Stimulated activated CD4-positive, alpha-beta T cell treated with anti-CD3 and anti-CD28 coated beads, Interleukin-4, amount 100 ng/mL, for 24 hours (primary cell): Measurements from ENCODE around the gene GLRA1.
"Not testable (repeated sequence)": the region's sequence is repeated elsewhere in the genome, so short reads cannot be mapped to it uniquely, and the experiment has no call there.

ENCODE experiments used
- DNase-seq: peaks from one replicate; pipeline ENCODE4 v3.0.0-alpha.2; 2020

The GLRA1 gene

DNA sequence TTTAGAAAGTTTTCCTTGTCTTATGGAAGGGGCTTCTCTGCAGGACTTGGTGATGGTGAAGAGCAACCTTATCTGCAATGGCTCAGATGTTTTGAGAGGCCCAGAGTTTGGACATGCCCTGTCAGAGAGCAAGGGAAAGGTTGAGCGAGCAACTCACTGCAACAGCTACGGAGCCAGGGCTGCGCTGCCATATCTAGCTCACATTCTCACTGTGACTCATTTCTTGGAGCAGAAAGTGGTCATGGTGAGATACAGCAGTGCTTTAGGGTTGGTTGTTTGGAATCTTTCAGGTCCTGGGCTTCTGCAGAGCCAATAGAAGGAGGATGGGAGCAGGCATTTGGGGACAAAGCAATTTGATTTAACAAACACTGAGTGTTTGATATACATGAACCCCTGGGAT, 12.3 kb downstream of the GLRA1 start:
- no peak for DNase-seq

DNA sequence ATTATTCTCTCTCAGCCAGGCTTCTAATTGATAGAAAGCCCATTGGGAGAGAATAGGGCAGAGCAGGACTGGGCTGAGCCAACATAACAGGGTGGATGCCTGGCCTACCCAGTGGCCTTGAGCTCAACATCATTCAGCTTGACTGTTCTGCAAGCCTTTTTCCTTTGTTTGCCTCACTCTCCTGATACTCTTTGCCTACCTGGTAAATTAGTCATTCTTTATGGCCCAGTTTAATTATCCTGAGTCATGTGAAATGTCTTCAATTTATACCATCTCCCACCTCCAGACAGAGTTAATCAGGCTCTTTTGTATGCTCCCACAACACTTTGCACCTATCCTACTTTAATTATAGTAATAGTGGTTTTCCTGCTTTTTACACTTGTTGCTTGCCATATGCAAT, 13.6 kb downstream of the GLRA1 start:
- DNase-seq, result no peak

DNA sequence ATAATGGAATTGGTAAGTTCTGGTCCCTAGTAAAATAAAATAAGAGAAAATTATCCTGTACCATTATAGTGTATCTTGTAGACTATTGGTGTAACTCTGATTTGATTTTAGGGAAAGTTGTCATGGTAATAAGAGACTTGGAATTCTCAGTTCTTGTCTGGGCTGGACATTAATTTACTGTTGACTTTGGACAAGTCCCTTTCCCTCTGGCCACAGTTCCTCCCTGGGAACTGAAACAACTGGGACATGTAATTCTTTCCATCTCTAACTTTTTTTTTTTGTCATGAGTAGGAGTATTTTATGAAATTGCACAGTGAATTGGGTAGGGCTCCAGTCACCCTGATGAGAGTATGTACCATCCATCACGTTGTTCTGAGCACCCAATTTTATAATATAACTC, 15.0 kb downstream of the GLRA1 start:
- no peak for DNase-seq

DNA sequence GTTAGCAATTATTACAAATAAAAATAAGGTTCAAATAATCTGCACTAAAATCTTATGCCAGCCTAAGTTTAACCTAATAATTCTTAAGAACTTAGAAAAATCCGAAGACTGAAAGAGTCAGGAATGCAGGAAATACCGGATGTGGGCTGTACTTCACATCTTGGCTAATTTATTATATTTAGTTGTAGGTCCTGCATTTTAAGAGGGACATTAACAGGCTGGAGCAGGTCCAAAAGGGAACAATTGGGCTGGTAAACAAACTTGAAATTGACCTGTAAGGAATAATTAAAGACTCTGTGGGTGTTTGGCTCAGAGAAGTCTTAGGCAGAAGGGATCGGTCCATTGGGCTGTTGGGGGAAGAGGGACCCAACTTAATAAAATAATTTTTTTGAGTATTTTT, 18.4 kb downstream of the GLRA1 start:
- no peak for DNase-seq

DNA sequence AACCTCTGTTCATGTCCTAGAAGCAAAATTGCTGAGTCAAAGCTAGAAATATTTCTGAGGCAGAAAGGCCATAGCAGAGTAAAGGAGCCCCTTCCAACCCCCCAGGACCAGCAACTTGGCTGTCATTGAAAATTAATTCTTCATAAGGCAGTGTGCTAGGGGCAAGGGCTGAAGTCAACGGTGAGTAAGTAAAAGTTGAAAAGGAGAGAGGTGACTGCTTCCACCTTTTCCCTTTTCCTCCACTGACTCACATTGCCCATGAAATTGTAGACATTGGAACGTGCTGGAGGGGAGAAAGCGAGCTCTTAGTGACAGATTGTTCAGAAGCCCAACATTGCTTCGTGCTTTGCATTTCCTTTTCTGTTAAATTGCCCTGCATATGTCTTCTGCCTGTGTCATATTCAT, 19.1 kb downstream of the GLRA1 start:
- no peak for DNase-seq

DNA sequence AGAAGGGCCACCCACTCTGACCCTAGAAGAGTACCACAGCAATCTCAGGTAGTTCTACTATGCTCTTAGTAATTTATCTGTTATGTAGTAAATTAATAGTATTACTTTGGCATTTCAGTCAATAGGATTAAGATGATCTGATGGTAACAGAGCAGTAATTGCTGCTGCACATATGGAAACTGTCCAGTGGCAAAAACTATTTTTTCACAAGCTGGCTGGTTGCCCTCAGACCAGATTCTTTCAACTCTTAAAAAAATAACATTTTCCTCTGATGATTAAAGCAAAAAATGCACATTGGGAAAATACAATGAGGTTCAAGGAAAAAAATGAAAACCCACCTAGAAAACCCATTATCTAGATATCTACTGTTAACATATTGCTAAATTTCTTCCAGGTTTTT, 19.7 kb downstream of the GLRA1 start:
- DNase-seq, result no peak

DNA sequence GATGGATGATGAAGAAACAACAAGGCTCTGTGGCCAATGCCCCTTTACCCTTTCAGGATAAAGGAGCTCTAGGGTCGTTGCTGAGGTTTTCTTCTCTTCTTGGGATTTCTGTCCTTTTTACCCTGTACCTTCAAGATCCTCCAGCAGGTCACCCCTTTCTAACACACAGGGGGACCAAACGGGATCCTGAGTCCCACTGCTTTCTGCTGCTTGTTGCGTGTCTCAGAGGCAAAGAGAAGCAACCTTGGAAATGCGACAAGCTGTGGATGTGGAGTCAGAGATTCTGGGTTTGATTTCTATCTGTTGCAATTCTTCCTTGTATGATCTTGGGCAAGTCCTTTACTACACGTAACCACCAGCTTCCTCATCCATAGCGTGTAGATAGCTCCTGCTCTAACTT, 20.5 kb downstream of the GLRA1 start:
- DNase-seq, result no peak

DNA sequence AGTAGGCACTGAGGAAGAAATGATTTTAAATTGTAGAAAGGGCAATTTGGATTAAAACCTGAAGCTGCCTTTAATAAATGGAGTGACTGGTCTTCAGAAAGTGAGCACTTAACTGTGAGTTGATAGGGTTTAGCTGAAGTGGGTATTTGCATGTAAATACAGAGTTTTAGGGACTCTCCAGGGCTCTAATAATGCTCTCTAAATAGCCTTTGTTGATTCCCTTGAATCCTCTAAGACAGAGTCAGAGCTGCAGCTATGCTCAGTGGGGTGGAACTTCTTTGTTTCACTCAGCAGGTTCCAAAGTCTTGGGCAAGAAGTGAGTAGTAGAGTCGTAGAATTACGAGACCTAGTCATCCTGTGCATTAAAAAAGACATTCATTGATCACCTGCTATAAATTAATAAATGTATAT, 21.4 kb downstream of the GLRA1 start:
- DNase-seq, result no peak

DNA sequence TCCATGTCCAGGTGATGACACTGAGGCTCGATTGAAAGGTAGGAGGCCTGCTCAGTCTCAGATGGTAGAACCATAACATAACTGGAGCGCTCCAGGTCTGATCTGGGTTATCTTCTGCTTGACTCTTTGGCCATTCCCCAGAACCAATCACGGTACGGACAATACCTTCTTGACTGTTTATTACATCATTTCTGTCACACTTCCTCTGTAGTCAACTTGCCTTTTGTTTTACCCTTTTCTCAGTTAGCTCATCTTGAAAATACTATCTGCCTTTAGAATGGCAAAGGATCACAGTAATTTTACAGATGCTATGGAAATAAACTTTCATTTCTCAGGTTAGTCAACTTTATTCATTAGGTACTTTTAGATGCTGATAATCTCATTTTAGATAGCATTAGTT, 22.4 kb downstream of the GLRA1 start:
- no peak for DNase-seq

DNA sequence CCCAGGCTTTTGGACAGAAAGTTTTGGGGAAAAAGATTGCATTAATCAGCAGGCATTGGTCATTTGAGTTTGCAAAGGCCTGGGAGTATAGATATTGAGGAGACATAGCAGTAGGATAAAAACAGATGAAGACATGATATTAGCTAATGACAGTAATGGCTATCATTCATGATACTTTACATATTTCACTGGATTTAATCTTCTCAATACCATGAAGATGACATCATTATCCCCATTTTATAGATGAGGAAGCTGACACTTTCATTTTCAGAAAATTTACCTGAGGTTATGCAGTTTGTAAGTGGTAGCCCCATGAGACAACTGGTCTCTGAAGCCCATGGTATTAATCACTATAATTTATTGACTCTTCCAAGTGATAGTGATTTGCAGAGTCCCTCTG, 23.0 kb downstream of the GLRA1 start:
- DNase-seq, result no peak

DNA sequence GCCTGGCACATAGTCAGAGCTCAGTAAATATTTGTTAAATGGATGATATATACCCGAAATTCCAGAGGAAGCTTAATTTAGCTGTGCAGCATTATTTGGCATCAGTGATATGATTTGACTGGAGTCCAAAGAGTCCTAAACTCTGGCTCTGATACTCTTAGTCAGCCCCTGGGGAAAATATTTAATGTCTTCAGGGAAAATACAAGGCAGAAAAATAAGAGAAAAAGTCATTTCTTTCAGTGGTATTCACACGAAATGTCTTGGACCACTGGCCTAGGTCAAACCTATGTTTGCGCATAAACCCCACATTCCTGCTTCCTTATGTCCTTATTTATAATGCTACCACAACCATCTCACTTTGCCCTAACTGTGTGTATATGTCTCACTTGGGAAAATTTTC, 23.8 kb downstream of the GLRA1 start:
- no peak for DNase-seq

DNA sequence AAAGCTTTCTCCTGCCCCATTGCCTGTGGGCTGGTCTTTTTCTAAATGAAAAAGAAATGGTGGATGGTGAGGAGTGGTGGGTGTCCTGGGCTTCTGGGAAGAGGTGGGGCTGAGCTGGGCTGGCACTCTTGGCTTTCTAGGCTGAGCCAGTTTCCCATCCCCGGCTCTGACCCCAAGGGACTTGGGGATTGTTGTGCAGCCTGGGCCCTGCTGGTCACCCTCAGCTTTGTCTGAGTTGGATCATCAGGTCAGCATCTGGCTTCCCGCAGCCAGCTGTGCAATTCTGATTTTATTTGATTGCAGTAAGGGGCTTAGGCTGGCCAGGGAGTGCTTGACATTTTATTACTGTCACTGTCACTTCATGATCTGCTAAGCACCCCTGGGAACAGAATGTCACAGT, 25.3 kb downstream of the GLRA1 start:
- no peak for DNase-seq

DNA sequence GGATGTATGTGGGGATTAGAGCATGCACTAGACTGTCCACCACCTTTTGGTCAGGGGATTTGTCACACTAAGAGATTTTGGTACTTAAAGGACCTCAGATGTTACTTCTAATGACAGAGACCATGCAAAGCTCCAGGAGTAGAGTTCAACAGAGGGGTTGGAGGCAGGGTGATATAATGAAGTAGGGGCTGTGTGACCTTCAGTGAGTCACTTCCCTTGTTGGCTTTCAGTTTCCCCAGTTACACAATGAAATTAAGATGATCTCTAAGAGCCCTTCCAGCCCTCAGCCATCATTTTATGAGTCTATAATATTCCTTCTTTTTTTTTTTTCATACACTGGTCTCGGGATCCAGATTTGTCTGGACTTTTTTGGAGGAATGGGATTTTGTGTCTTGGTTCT, 26.8 kb downstream of the GLRA1 start:
- no peak for DNase-seq

DNA sequence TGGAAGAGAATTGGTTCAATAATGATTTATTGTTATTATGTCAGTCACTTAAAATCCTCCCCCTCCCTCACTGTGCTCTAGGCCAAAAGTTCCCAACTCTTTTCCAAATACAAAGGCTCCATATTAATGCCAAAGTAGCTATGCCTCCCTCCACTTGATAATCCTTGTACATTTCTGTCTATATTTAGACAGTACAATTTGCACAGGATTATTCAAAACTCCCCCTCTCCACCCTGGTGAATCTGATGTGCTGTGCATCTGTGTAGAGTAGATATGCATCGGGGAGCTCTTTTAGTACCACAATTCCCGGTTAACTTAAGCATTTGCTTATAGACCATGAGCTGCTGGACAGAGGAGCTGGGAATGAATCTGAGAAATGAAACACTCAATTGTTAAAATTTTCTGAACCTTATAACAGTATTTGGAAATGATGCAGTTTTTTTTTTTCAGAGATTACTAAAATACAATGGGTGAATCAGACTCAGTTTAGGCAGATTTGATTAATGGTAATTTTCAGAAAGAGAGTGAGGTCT, 27.6 kb downstream of the GLRA1 start:
- no peak for DNase-seq

DNA sequence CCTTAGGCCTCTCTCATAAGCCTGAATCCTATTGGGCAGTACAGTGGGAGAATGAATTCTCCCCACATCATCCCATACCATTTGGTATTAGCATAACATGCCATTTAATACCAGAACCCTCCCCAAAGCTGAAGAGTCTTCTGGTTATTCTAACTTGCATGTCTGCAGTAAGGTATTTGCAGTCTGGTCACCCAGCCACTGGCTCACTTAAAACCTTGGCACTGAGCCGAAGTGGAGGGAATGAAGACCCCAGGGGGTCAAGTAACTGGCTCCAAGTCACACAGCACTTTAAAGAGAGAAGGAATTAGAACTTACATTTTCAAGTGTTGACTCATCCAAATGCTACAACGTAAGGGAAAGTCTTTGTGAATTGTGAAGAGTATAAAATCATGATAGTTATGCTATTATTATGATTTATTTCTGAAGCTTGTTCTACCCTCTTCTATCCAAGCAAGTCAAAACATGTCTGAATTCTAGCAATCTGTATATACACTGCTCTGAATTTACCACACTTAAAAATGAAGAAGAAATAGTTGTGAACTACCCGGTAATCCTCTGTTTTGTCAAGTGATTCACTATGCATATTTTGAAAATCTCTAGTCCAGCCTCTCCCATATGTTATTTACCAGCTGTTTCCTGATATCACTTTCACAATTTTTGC, 28.5 kb downstream of the GLRA1 start:
- DNase-seq, result no peak

DNA sequence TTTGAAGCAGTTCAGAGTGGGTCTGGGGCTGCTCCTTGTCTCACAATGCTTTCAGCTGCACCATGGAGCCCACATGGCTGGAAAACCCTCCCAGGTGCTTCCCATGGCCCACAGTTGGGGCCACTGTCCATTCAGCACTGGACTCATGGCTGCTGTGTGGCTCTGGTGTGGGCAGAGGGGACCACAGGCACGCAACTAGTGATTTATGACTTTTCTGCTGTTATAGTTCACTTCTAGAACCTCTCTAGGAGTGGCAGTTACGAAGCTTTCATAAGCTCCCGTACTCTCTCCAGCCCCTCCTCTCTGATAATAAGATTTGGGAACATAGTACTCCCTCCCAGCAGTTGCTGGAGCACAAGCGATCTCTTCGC, 29.0 kb downstream of the GLRA1 start:
- no peak for DNase-seq

DNA sequence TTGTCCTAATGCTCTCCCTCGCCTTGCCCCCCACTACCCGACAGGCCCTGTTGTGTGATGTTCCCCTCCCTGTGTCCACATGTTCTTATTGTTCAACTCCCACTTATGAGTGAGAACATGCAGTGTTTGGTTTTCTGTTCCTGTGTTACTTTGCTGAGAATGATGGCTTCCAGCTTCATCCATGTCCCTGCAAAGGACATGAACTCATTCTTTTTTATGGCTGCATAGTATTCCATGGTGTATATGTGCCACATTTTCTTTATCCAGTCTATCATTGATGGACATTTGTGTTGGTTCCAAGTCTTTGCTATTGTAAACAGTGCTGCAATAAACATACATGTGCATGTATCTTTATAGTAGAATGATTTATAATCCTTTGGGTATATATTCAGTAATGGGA, 31.2 kb downstream of the GLRA1 start:
- DNase-seq, result not testable (repeated sequence)

DNA sequence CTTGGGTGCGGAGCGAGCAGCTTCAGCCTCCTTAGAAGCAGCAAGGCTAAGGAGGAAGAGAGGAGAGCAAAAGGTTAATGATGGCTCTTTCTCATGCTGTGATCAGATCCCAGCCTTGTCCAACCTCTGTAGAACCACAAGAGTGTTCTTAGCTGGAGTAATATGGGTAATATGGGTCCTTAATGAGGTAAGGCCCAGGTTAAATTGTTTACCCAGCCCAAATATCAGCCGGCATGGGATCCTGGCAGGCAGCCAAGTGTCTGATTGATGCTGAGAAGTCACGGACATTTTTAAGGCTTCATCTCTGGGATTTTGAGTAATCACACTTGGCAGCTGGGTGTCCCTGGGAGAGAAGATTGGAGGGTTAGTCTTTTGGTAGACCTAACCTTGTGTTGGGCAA, 32.3 kb downstream of the GLRA1 start:
- DNase-seq, result no peak

DNA sequence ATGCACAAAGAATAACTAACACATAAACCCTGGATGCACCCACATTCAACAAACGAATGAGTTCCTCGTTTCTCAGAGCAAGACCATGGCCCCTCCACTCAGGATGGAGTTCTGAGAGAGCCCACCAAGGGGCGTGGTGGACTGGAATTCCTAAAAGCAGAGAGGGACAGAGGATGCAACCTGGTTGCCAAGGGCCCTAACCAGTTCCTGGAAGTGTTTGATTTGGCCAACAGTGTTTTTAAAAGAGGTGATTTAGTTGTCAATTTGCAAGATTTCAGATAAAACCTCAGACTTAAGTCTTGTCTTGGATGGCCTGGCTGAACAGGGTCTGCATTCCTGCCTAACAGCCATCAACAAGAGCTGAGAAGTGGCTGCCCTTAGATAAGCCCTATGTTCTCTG, 34.4 kb downstream of the GLRA1 start:
- no peak for DNase-seq

DNA sequence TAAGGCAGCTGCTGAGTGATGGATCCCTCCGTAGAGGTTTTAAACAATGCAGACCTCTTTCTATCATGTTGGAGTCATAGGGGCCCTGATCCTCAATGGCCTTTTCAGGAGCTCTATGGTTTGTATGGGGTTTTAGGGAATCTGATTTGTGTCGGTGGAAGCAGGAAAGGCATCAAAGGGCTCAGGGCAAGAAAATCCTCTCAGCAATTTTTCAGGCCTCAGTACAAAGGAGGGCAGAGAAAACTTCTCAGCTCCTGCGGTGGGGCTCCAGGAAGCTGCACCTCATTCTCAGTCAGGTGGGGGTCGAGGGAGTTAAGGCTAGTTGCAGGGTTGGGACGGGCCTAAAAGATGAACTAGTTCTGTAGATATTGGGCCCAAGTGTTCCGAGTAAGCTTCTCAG, 35.0 kb downstream of the GLRA1 start:
- DNase-seq, result no peak

DNA sequence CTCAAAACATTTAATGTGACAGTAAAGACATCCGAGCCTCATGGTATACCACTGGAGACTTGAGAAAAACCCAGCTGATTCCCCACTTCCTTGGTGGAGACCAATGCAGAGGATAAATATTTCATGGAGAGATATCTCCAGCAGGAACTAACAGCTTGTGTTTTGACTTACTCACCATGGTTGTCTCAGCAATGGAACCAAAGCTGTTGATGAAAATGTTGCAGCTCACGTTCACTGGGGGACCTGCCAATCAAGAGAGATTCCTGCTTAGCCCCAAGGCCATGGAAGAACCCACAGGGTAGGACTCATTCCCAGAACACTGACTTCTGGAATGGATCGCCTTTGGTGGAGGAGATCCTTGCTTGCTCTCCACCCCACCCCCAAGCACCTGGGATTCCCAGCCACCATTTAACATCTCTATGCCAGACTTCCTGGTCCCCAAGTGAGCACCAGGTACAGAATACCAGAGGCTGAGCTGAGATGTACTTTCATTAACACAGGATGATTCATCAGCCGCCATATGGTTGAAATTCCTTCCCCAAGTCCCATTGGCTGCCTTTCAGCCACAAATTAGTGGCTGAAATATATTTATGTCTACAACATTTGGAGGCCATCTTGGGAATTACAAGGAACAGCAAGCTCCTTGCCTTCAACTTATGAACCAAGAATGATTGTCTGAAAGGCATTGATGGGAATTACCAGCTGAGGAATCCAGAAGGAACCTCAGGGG, 37.9 kb downstream of the GLRA1 start:
- no peak for DNase-seq

DNA sequence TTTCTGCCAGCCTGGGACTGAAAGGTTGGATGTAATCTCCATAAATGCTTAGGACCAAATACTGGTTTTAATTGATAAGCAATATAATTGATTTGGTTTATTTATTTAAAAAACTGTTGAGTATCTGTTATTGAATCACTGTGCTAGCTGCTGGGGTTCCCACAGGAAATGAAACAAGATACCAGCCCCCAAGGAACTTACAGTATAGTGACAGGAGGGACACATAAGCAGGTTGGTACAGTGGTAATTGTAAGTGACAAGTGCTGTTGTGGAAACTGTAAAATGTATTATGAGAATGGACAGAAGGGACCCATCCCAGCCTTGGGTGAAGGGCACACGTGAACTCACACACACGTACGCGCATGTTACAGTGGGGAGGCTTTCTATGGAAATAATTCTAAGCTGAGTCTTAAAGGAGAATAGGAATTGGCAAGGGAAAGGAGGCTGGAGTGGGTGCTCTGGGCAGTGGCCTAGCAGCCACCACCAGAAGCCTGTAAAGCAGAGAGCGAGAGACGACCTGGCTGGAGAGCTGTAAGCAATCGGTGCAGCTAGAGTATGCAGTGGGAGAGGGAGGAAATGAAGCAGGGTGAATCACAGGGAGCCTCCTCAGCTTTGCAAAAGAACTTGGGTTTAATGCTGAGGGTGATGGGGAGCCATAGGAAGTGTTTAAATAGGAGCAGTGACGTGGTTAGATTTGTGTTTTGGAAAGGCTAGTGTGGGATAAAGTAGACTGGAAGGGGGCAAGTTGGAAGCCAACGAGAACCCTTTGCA, 39.3 kb downstream of the GLRA1 start:
- no peak for DNase-seq

DNA sequence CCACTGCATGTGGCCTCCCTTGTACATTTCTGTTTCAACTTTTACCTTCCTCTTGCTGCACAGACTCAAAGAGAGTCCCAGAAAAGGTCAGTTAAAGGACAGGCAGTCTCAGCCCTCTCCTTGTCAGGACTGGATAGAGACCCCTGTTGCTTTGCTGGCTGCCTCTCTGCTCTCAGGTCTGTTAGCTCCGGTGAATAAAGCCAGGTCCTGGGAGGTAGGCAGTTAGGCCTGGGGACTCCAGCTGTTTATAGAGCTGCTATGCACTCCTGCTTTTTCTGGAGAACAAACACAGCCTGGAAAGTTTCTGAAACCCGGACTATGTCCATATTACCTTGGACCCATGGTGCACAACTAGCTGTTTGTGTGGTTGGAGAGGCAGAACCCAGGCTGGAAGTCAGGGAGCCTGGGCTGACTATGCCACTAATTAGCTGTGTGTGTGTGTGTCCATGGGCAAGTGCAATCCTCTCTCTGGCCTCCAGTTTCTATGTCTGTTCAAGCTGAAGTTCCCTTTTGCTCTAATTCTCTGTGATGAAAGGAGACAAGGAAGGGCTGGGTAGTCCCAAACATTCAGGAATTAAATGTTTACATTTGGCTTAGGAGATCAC, 42.9 kb downstream of the GLRA1 start:
- DNase-seq, result no peak

DNA sequence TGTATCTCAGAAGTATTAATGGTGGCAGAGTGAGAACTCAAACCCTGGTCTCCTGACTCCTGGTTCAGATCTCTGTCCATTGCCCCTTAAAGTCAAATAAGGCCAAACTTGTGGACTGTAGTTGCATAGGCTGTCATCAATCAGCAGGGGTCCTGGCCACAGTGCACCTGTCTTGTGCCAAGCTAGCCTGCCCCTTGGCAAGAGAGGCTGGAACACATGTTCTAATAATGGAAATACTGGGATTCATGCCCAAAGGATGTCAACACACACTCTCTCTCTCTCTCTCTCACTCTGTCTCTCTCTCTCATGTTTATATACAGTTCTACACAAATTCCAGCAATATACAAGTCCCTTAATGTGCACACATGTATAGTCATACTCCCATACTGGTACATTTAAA, 44.3 kb downstream of the GLRA1 start:
- no peak for DNase-seq
